IMR-90 (cell line): ENCODE results near the gene TBPL1. TPM values are rescaled to one million over a fixed set of nuclear protein-coding genes. Genes with fewer than 3 reads are reported as not detected.

Experiments used
- ATAC-seq: fragments of 200-7000 bp; cut with Tn5 transposase; 2 replicates; pipeline ENCODE4 v1.9.1; 2020; ENCODE audit warnings: low read depth, mild to moderate bottlenecking, moderate library complexity
- BruUV-seq: library from RNA; stranded (reverse); fragments of 400-500 nt; replicated peaks from 2 replicates; lab custom pipeline; 2021; lab: Mats Ljungman, UMichigan
- CTCF ChIA-PET: fragments of 300-600 bp; formaldehyde crosslinking; extraction: SDS; loops from one replicate; lab custom pipeline; 2021; ENCODE audit warnings: antibody characterized with exemption; lab: Yijun Ruan, JAX
- POLR2A ChIA-PET: fragments of 300-600 bp; sonication (Branson Sonifier 250); formaldehyde crosslinking; loops from one replicate; lab custom pipeline; 2022; ENCODE audit warnings: antibody characterized with exemption; ENCODE audit not compliant: unreplicated experiment; lab: Charles Lee
- DNase-seq: peaks from one replicate; pipeline ENCODE4 v3.0.0; 2013
- H2AFZ ChIP-seq: replicated peaks from 2 replicates; pipeline ENCODE3; 2013; ENCODE audit warnings: low read length, mild to moderate bottlenecking; ENCODE audit not compliant: poor library complexity
- H2AK5ac ChIP-seq: 2 replicates; pipeline ENCODE4 v1.6.1; 2013; ENCODE audit warnings: low read depth, low read length, inconsistent platforms
- H2AK9ac ChIP-seq: replicated peaks from 2 replicates; pipeline ENCODE3; 2013; ENCODE audit warnings: mild to moderate bottlenecking, low read depth, low read length, moderate library complexity; ENCODE audit not compliant: poor library complexity
- H2BK120ac ChIP-seq: 2 replicates; pipeline ENCODE4 v1.6.1; 2013; ENCODE audit warnings: low read depth, low read length, inconsistent platforms
- H2BK15ac ChIP-seq: 3 replicates; pipeline ENCODE4 v1.6.1; 2013; ENCODE audit warnings: low read depth, low read length, inconsistent platforms
- H2BK20ac ChIP-seq: 2 replicates; pipeline ENCODE4 v1.6.1; 2013; ENCODE audit warnings: low read depth, mild to moderate bottlenecking, inconsistent platforms, low read length, moderate library complexity
- H2BK5ac ChIP-seq: 2 replicates; pipeline ENCODE4 v1.6.1; 2013; ENCODE audit warnings: mild to moderate bottlenecking, low read depth, low read length, inconsistent platforms; ENCODE audit not compliant: poor library complexity, severe bottlenecking
- H3K14ac ChIP-seq: replicated peaks from 2 replicates; pipeline ENCODE4 v1.6.1; 2013; ENCODE audit warnings: low read depth, low read length, inconsistent platforms
- H3K18ac ChIP-seq: 2 replicates; pipeline ENCODE4 v1.6.1; 2013; ENCODE audit warnings: low read depth, low read length, control low read depth
- H3K23ac ChIP-seq: 2 replicates; pipeline ENCODE4 v1.6.1; 2013; ENCODE audit warnings: low read depth, low read length, inconsistent platforms
- H3K27ac ChIP-seq: 2 replicates; pipeline ENCODE4 v1.5.1; 2013; ENCODE audit warnings: mild to moderate bottlenecking, control low read depth, low read length; ENCODE audit not compliant: insufficient read depth
- H3K27me3 ChIP-seq: 2 replicates; pipeline ENCODE4 v1.6.1; 2013; ENCODE audit warnings: low read length; ENCODE audit not compliant: control insufficient read depth, insufficient read depth
- H3K36me3 ChIP-seq: 2 replicates; pipeline ENCODE4 v1.6.1; 2013; ENCODE audit warnings: low read length, mixed read lengths; ENCODE audit not compliant: control insufficient read depth, insufficient read depth
- H3K4ac ChIP-seq: 2 replicates; pipeline ENCODE4 v1.6.1; 2013; ENCODE audit warnings: low read depth, low read length, inconsistent platforms
- H3K4me1 ChIP-seq: 2 replicates; pipeline ENCODE4 v1.6.1; 2013; ENCODE audit warnings: low read length, mixed read lengths; ENCODE audit not compliant: control insufficient read depth, insufficient read depth
- H3K4me2 ChIP-seq: 2 replicates; pipeline ENCODE4 v1.6.1; 2013; ENCODE audit warnings: low read depth, mild to moderate bottlenecking, control low read depth, low read length, moderate library complexity
- H3K4me3 ChIP-seq: 2 replicates; pipeline ENCODE4 v1.5.1; 2013; ENCODE audit warnings: low read depth, mild to moderate bottlenecking, control low read depth, low read length, moderate library complexity; ENCODE audit not compliant: insufficient read depth
- H3K56ac ChIP-seq: 2 replicates; pipeline ENCODE4 v1.6.1; 2013; ENCODE audit warnings: low read length, inconsistent platforms; ENCODE audit not compliant: insufficient read depth; ENCODE audit errors: extremely low read depth
- H3K79me1 ChIP-seq, 2 experiments: 2 replicates each; pipeline ENCODE4 v1.6.1; 2013; ENCODE audit warnings: low read length in 2 of 2, inconsistent platforms in 1 of 2, low read depth in 1 of 2
- H3K9ac ChIP-seq: 2 replicates; pipeline ENCODE4 v1.6.1; 2013; ENCODE audit warnings: low read depth, low read length, control low read depth
- H3K9me1 ChIP-seq: 2 replicates; pipeline ENCODE4 v1.6.1; 2013; ENCODE audit warnings: low read length, inconsistent platforms; ENCODE audit not compliant: insufficient read depth
- H3K9me3 ChIP-seq: 2 replicates; pipeline ENCODE4 v1.6.1; 2013; ENCODE audit warnings: low read length; ENCODE audit not compliant: control insufficient read depth, insufficient read depth
- H4K20me1 ChIP-seq: 2 replicates; pipeline ENCODE4 v1.6.1; 2013; ENCODE audit warnings: low read length, inconsistent platforms; ENCODE audit not compliant: insufficient read depth
- H4K5ac ChIP-seq: 2 replicates; pipeline ENCODE4 v1.6.1; 2013; ENCODE audit warnings: mild to moderate bottlenecking, low read depth, low read length, control low read depth
- H4K8ac ChIP-seq, 2 experiments: 2 replicates each; pipeline ENCODE4 v1.6.1; 2013; ENCODE audit warnings: low read depth in 2 of 2, low read length in 2 of 2, control low read depth in 1 of 2, inconsistent platforms in 1 of 2
- H4K91ac ChIP-seq: 2 replicates; pipeline ENCODE4 v1.6.1; 2013; ENCODE audit warnings: low read depth, low read length, inconsistent platforms; ENCODE audit not compliant: insufficient read depth
- CEBPB ChIP-seq: IDR thresholded peaks from 2 replicates; pipeline ENCODE4 v1.6.1; 2012; ENCODE audit warnings: low read depth, low read length, improper control_type of control experiment
- ELK1 ChIP-seq: fragments of 150-350 bp; IDR thresholded peaks from 2 replicates; pipeline ENCODE4 v1.6.1; 2016; ENCODE audit warnings: low read depth, mild to moderate bottlenecking, low read length, moderate library complexity, borderline replicate concordance
- FOS ChIP-seq: fragments of 150-350 bp; IDR thresholded peaks from 2 replicates; pipeline ENCODE4 v1.6.1; 2016; ENCODE audit warnings: low read depth, low read length
- RCOR1 ChIP-seq: IDR thresholded peaks from 2 replicates; pipeline ENCODE4 v1.6.1; 2012; ENCODE audit warnings: mild to moderate bottlenecking, low read length, improper control_type of control experiment; ENCODE audit not compliant: insufficient replicate concordance
- WGBS, 2 experiments: methylation state at CpG; one replicate each; pipeline versions ENCODE4 v1.1.5 to v1.1.7; 2013; ENCODE audit warnings: missing lambda C conversion rate in 2 of 2; ENCODE audit not compliant: insufficient read length in 1 of 2; ENCODE audit errors: extremely low coverage in 2 of 2; 5-methylcytosine and 5-hydroxymethylcytosine counted together
- dilution Hi-C: fragments of 300-500 bp; cut with HindIII; formaldehyde crosslinking; loops from one replicate; pipeline ENCODE4 v1.14.3; 2018; ENCODE audit warnings: low sequenced_read_pairs; ENCODE audit not compliant: unreplicated experiment
- in situ Hi-C: fragments of 300-500 bp; cut with MboI; formaldehyde crosslinking; loops from 3 replicates; pipeline ENCODE4 v1.14.3; 2019; ENCODE audit warnings: low sequenced_read_pairs, inconsistent platforms, mixed read lengths
- intact Hi-C: fragments of 100-400 bp; cut with micrococcal nuclease; formaldehyde crosslinking; loops from 2 replicates; pipeline ENCODE4 v1.10.0; 2022
- polyA plus RNA-seq, 3 experiments: library from polyadenylated mRNA; depleted of rRNA; stranded (reverse); fragments of >200 nt; gene quantifications; 2 replicates each; pipeline ENCODE4 v1.2.3, GENCODE V29; 2012; ENCODE audit warnings: low replicate concordance in 1 of 3
- total RNA-seq: library from RNA; depleted of rRNA; stranded (reverse); fragments of >200 nt; gene quantifications from 2 replicates; pipeline ENCODE4 v1.2.3, GENCODE V29; 2012

Gene TBPL1
- total and polyA plus RNA-seq, 2 of the 4 experiments (the other 2 are of a cell fraction): 25.6 to 32.5 TPM

GRCh38 chr6:134034478-134034877 is 81.5 kb downstream of the TBPL1 start:
- Histone ChIP-seq H3K18ac (no peak overlapping the region), H3K9me3 (peaks cover 2% of the 10 kb centered on the region; the same call in 1 of the 2 replicates), H3K27ac (no peak overlapping the region), H4K20me1 (no peaks in the 10 kb centered on the region), H4K8ac (no peak overlapping the region), H2BK15ac (no peak overlapping the region), H2BK120ac (no peak overlapping the region), H4K5ac (no peak overlapping the region), H3K56ac (no peak overlapping the region), H3K9ac (no peak overlapping the region), H3K23ac (no peak overlapping the region), H3K14ac (no peak overlapping the region), H2AK9ac (no peak overlapping the region), H2BK5ac (no peak overlapping the region), H3K36me3 (no peaks in the 10 kb centered on the region), H2AFZ (no peak overlapping the region), H4K91ac (no peak overlapping the region), H3K79me1 (no peaks in the 10 kb centered on the region), H2AK5ac (no peak overlapping the region), H3K27me3 (no peaks in the 10 kb centered on the region), H3K4ac (no peak overlapping the region), H3K9me1 (peaks cover 8% of the 10 kb centered on the region; the same call in 1 of the 2 replicates), H3K4me2 (no peak overlapping the region), H2BK20ac (no peak overlapping the region), H3K4me3 (no peak overlapping the region), H3K4me1 (peaks cover 4% of the 10 kb centered on the region)
- WGBS, 2 experiments: no CpG with 5 or more reads among the region's 1 CpG
- no peak for ATAC-seq
- ChIA-PET POLR2A (no interaction called here), CTCF (no interaction called here)
- intact Hi-C loops: no loop called here
- BruUV-seq: no TSS peak
- in situ Hi-C loops: no loop called here
- TF ChIP-seq FOS (no peak), RCOR1 (no peak), ELK1 (no peak), CEBPB (no peak)
- dilution Hi-C loops: no loop called here
- DNase-seq: no peak
